Endothelial cell of umbilical vein (primary cell): Measurements from ENCODE around the gene PRUNE2. TPM values are rescaled to one million over a fixed set of nuclear protein-coding genes. Genes with fewer than 3 reads are reported as not detected.

Experiments used
- BruUV-seq: library from RNA; stranded (reverse); fragments of 400-500 nt; replicated peaks from 2 replicates; lab custom pipeline; 2021; lab: Mats Ljungman, UMichigan
- CTCF ChIA-PET: fragments of 300-600, 350-600 bp; sonication (Branson Sonifier 250); formaldehyde crosslinking; loops from one replicate; lab custom pipeline; 2021; ENCODE audit warnings: antibody characterized with exemption, inconsistent platforms; lab: Charles Lee
- POLR2A ChIA-PET: fragments of 300-600, 350-600 bp; sonication (Branson Sonifier 250); formaldehyde crosslinking; loops from one replicate; lab custom pipeline; 2021; ENCODE audit warnings: antibody characterized with exemption, inconsistent platforms; lab: Charles Lee
- DNase-seq: peaks from one replicate; pipeline ENCODE4 v3.0.0-alpha.2; 2011; ENCODE audit warnings: low read depth, low spot score
- FAIRE-seq: peaks from 2 replicates; lab custom pipeline; 2011; peaks lifted over from hg19 to GRCh38; lab: Jason Lieb, UNC
- H2AFZ ChIP-seq: 2 replicates; pipeline ENCODE4 v1.6.0; 2012; ENCODE audit warnings: low read depth, low read length, control low read depth, inconsistent platforms
- H3K27ac ChIP-seq: 2 replicates; pipeline ENCODE4 v1.5.1; 2011; ENCODE audit warnings: low read depth, mild to moderate bottlenecking, control low read depth, low read length, moderate library complexity; ENCODE audit not compliant: insufficient read depth
- H3K27me3 ChIP-seq, 2 experiments: 2 replicates each; pipeline versions ENCODE4 v1.6.0 to v1.6.1; 2011; ENCODE audit warnings: low read length in 2 of 2, mixed read lengths in 1 of 2; ENCODE audit not compliant: control insufficient read depth in 2 of 2, insufficient read depth in 2 of 2
- H3K36me3 ChIP-seq, 2 experiments: 2 replicates in 1 of 2; 3 replicates in 1 of 2; pipeline ENCODE4 v1.5.1; 2011; ENCODE audit warnings: low read length in 2 of 2, mild to moderate bottlenecking in 1 of 2, moderate library complexity in 1 of 2; ENCODE audit not compliant: control insufficient read depth in 2 of 2, insufficient read depth in 2 of 2; ENCODE audit errors: extremely low read depth in 1 of 2
- H3K4me1 ChIP-seq: 3 replicates; pipeline ENCODE4 v1.5.1; 2011; ENCODE audit warnings: mild to moderate bottlenecking, low read length; ENCODE audit not compliant: control insufficient read depth, insufficient read depth; ENCODE audit errors: extremely low read depth
- H3K4me2 ChIP-seq: 2 replicates; pipeline ENCODE4 v1.6.1; 2011; ENCODE audit warnings: low read length, control low read depth, mixed read lengths; ENCODE audit not compliant: insufficient read depth
- H3K4me3 ChIP-seq, 3 experiments: fragments of 200-600 bp in 1 of 3; sonication (generic), shearing (Covaris generic) in 1 of 3; replicated peaks in 1 of 3; 2 replicates each; pipeline ENCODE4 v1.5.1; 2011 to 2016; ENCODE audit warnings: control low read depth in 3 of 3, low read length in 3 of 3, mild to moderate bottlenecking in 2 of 3, inconsistent platforms in 1 of 3, low read depth in 1 of 3, moderate library complexity in 1 of 3; ENCODE audit not compliant: insufficient read depth in 1 of 3
- H3K79me2 ChIP-seq: 2 replicates; pipeline ENCODE4 v1.6.0; 2012; ENCODE audit warnings: low read length, inconsistent platforms; ENCODE audit not compliant: control insufficient read depth, insufficient read depth
- H3K9ac ChIP-seq: replicated peaks from 2 replicates; pipeline ENCODE3; 2011; ENCODE audit warnings: low read length, control low read depth; ENCODE audit not compliant: insufficient read depth; ENCODE audit errors: extremely low read depth
- H3K9me1 ChIP-seq: replicated peaks from 3 replicates; pipeline ENCODE4 v1.6.0; 2011; ENCODE audit warnings: mild to moderate bottlenecking, low read length; ENCODE audit not compliant: control insufficient read depth, insufficient read depth; ENCODE audit errors: extremely low read depth
- H3K9me3 ChIP-seq: replicated peaks from 2 replicates; pipeline ENCODE4 v1.5.1; 2012; ENCODE audit warnings: low read length, inconsistent platforms; ENCODE audit not compliant: control insufficient read depth, insufficient read depth
- H4K20me1 ChIP-seq: replicated peaks from 2 replicates; pipeline ENCODE3; 2011; ENCODE audit warnings: mild to moderate bottlenecking, low read length; ENCODE audit not compliant: control insufficient read depth, insufficient read depth; ENCODE audit errors: extremely low read depth
- CTCF ChIP-seq, 2 donors: IDR thresholded peaks; 1 replicate in 1 of 2; 2 replicates in 1 of 2; pipeline ENCODE4 v1.5.1; 2011; ENCODE audit warnings: low read length in 2 of 2, mild to moderate bottlenecking in 2 of 2, moderate library complexity in 2 of 2, control low read depth in 1 of 2, inconsistent platforms in 1 of 2, low read depth in 1 of 2; ENCODE audit not compliant: insufficient read depth in 1 of 2; ENCODE audit errors: extremely low read depth in 1 of 2
- FOS ChIP-seq: IDR thresholded peaks from 2 replicates; pipeline ENCODE4 v1.6.1; 2011; ENCODE audit warnings: mild to moderate bottlenecking, low read length, moderate library complexity, borderline replicate concordance; ENCODE audit not compliant: insufficient read depth
- JUN ChIP-seq: IDR thresholded peaks from 2 replicates; pipeline ENCODE4 v1.6.1; 2011; ENCODE audit warnings: borderline replicate concordance, low read depth; ENCODE audit not compliant: insufficient read length, insufficient read depth
- POLR2A ChIP-seq: IDR thresholded peaks from 2 replicates; pipeline ENCODE4 v1.6.1; 2012; ENCODE audit warnings: low read depth, mild to moderate bottlenecking, control low read depth, low read length
- dilution Hi-C: fragments of 300-500 bp; cut with MboI; formaldehyde crosslinking; loops from one replicate; pipeline ENCODE4 v1.15.0; 2019; ENCODE audit warnings: low sequenced_read_pairs; ENCODE audit not compliant: extremely low pct_ligation_motif_present
- intact Hi-C: fragments of 100-400 bp; cut with micrococcal nuclease; formaldehyde crosslinking; loops from one replicate; pipeline ENCODE4 v1.10.0; 2022
- polyA plus RNA-seq, 4 experiments: library from polyadenylated mRNA; depleted of rRNA in 3 of 4; stranded (reverse) in 3 of 4; unstranded in 1 of 4; fragments of >200 nt; gene quantifications; 2 replicates each; pipeline versions ENCODE4 v1.2.1 to v1.2.3, GENCODE V29; 2011 to 2012; ENCODE audit warnings: missing spikeins in 1 of 4
- total RNA-seq: library from RNA; stranded (reverse); gene quantifications from 2 replicates; pipeline ENCODE4 v1.2.3, GENCODE V29; 2021

Gene PRUNE2
- total and polyA plus RNA-seq, 2 donors (not counting 3 experiments of a cell fraction or from before 2014, with no cell fraction given), result 15.8 to 21.7 TPM

- H3K9me3 ChIP-seq, result no peaks in the 10 kb centered on the region
- BruUV-seq, result no TSS peak
- TF ChIP-seq POLR2A, result no peak
- no peak for TF ChIP-seq FOS
- no peak for TF ChIP-seq JUN
- intact Hi-C loops, result loop anchor here (10.0 kb wide), 1 partner anchor 1443 kb away; no protein-coding TSS in a partner anchor
- no peak overlapping the region for H3K9ac ChIP-seq
- DNase-seq, result no peak
- FAIRE-seq, result no peak
- H3K4me3 ChIP-seq, result no peak overlapping the region
- ChIA-PET CTCF (interaction anchor here (1.4 to 8.4 kb wide), 3 partner anchors 13 to 260 kb away, joined by 5 to 140 read pairs (median 101); no protein-coding TSS in a partner anchor), POLR2A (no interaction called here)
- dilution Hi-C loops, result no loop called here
- no peaks in the 10 kb centered on the region for H3K9me1 ChIP-seq
- no peak overlapping the region for H3K27ac ChIP-seq
- H3K4me1 ChIP-seq, result peaks cover 18% of the 10 kb centered on the region
- no peaks in the 10 kb centered on the region for H4K20me1 ChIP-seq
- no peak overlapping the region for H3K4me2 ChIP-seq
- H3K36me3 ChIP-seq, result no peaks in the 10 kb centered on the region
- no peak overlapping the region for H2AFZ ChIP-seq
- peaks cover 0 to 18% of the 10 kb centered on the region in 2 experiments for H3K27me3 ChIP-seq
- no peaks in the 10 kb centered on the region for H3K79me2 ChIP-seq
Measured at GRCh38 chr9:76707510-76707909, 198.4 kb downstream of the PRUNE2 start.

GRCh38 chr9:76704593-76705204 is 201.2 kb downstream of the PRUNE2 start:
- CTCF ChIA-PET, result interaction anchor here (0.6 to 8.4 kb wide), 32 partner anchors 8 to 1439 kb away, joined by 3 to 140 read pairs (median 4); partner anchors contain the start of genes GCNT1 and RFK
- FAIRE-seq, result peak; percentile 87

More at GRCh38 chr9:76704593-76705204, 201.2 kb downstream of the PRUNE2 start:
- Histone ChIP-seq H4K20me1 (no peaks in the 10 kb centered on the region), H3K9me3 (no peaks in the 10 kb centered on the region), H3K27me3 (peaks cover 0 to 15% of the 10 kb centered on the region in 2 experiments), H3K9ac (no peak overlapping the region), H3K9me1 (no peaks in the 10 kb centered on the region), H2AFZ (peak overlapping the region; percentile 48), H3K4me1 (peaks cover 27% of the 10 kb centered on the region), H3K27ac (no peak overlapping the region), H3K79me2 (no peaks in the 10 kb centered on the region), H3K4me3 (no peak overlapping the region), H3K4me2 (peak overlapping the region; percentile 9), H3K36me3 (no peaks in the 10 kb centered on the region)
- TF ChIP-seq FOS (no peak), CTCF (IDR thresholded peaks at IDR 0.05; ENCODE audit: extremely low read depth in 1 of 2, insufficient read depth in 1 of 2, low read depth in 1 of 2, low read length in 2 of 2) (peak; percentile 30 to 61)
- intact Hi-C loops, result loop anchor here (1.0 to 10.0 kb wide), 8 partner anchors 38 to 1502 kb away; partner anchors contain the start of gene RFK
- dilution Hi-C loops, result no loop called here
- no TSS peak for BruUV-seq
- DNase-seq, result peak; percentile 91
- POLR2A ChIA-PET, result interaction anchor here (1.0 kb wide), 1 partner anchor 311 kb away, joined by 4 read pairs; the partner anchor contains the start of gene RFK
